ENCODE data around the gene NOSIP. TPM values are rescaled to one million over a fixed set of nuclear protein-coding genes. Genes with fewer than 3 reads are reported as not detected.
A peak's percentile ranks its signal among the peaks of the same experiment; 100 is the strongest.
"Not testable (repeated sequence)": the region's sequence is repeated elsewhere in the genome, so short reads cannot be mapped to it uniquely, and the experiment has no call there.

The NOSIP gene
- total RNA-seq: 100 to 1,000 TPM; 162 to 173 TPM
- 100 to 1,000 TPM; 662 to 854 (median 844) TPM for polyA plus RNA-seq
- total RNA-seq: 62.7 to 159 (median 95.1) reads per million in 6 experiments

- Mint-ChIP-seq H3K27ac (peak within 1 kb of the TSS; percentile 89 to 97 (median 93)), H3K9me3 (no peaks in the 10 kb centered on the region), H3K4me1 (peaks cover 14 to 44% (median 36%) of the 10 kb centered on the region in 4 donors), H3K27me3 (no peaks in the 10 kb centered on the region), H3K36me3 (peaks cover 0 to 21% (median 0%) of the 10 kb centered on the region in 3 donors), H3K4me3 (peak within 1 kb of the TSS; percentile 90 to 98 (median 94))
- peak; percentile 98 to 99 for ATAC-seq
- peak; percentile 88 to 98 (median 96) for DNase-seq
- POLR2A ChIA-PET: interaction anchor here (0.5 to 3.3 kb wide), 33 partner anchors 10 to 1057 kb away, joined by 3 to 65 read pairs (median 4); partner anchors contain the start of genes AKT1S1, ALDH16A1, BCL2L12 and IRF3
Observed at GRCh38 chr19:49580264-49581006, at the start of gene NOSIP. TSS of gene NOSIP (minus strand) at chr19:49580556. CDS start at chr19:49560691, 19,865 bp downstream.

GRCh38 chr19:49629659-49630058 lies 49.3 kb upstream of the NOSIP start:
- ATAC-seq: no peak
- DNase-seq: no peak
- Mint-ChIP-seq H3K9me3 (no peaks in the 10 kb centered on the region), H3K4me3 (peak overlapping the region in 1 of 10 donors; percentile 22), H3K4me1 (peaks cover 0 to 5% (median 2%) of the 10 kb centered on the region in 4 donors), H3K27ac (peak overlapping the region in 6 of 10 donors; percentile 34 to 70 (median 44)), H3K36me3 (peaks cover 0 to 27% (median 0%) of the 10 kb centered on the region in 3 donors), H3K27me3 (no peaks in the 10 kb centered on the region)
- POLR2A ChIA-PET: interaction anchor here (0.6 to 2.2 kb wide), 3 partner anchors 38 to 51 kb away, joined by 3 to 7 read pairs (median 4); no protein-coding TSS in a partner anchor

- no peaks in the 10 kb centered on the region for H3K27me3 Mint-ChIP-seq
- ATAC-seq: no peak
- H3K4me1 Mint-ChIP-seq: peaks cover 0 to 7% (median 3%) of the 10 kb centered on the region in 4 donors
- no peaks in the 10 kb centered on the region for H3K9me3 Mint-ChIP-seq
- no peak for DNase-seq
- H3K36me3 Mint-ChIP-seq: peaks cover 0 to 55% (median 9%) of the 10 kb centered on the region in 3 donors
- no peak overlapping the region for H3K4me3 Mint-ChIP-seq
- POLR2A ChIA-PET: no interaction called here
- no peak overlapping the region for H3K27ac Mint-ChIP-seq
Observed at GRCh38 chr19:49626226-49626625, 45.9 kb upstream of the NOSIP start.

GRCh38 chr19:49624967-49625910 lies 44.9 kb upstream of the NOSIP start:
- H3K36me3 Mint-ChIP-seq: peaks cover 0 to 58% (median 9%) of the 10 kb centered on the region in 3 donors
- POLR2A ChIA-PET: no interaction called here
- H3K27me3 Mint-ChIP-seq: no peaks in the 10 kb centered on the region

GRCh38 chr19:49617860-49618259 lies 37.5 kb upstream of the NOSIP start:
- Mint-ChIP-seq H3K36me3 (peaks cover 0 to 83% (median 29%) of the 10 kb centered on the region in 3 donors), H3K4me1 (peaks cover 7 to 17% (median 14%) of the 10 kb centered on the region in 4 donors), H3K27ac (peak overlapping the region in 3 of 10 donors; percentile 25 to 36 (median 27))
- not testable (repeated sequence) for H3K4me3 Mint-ChIP-seq, ATAC-seq, DNase-seq, H3K9me3 Mint-ChIP-seq, H3K27me3 Mint-ChIP-seq
- POLR2A ChIA-PET: interaction anchor here (0.7 to 1.9 kb wide), 4 partner anchors 13 to 41 kb away, joined by 4 to 8 read pairs (median 4); no protein-coding TSS in a partner anchor

More at GRCh38 chr19:49624967-49625910, 44.9 kb upstream of the NOSIP start:
- H3K4me3 Mint-ChIP-seq: no peak overlapping the region
- H3K4me1 Mint-ChIP-seq: peaks cover 0 to 6% (median 2%) of the 10 kb centered on the region in 4 donors
- ATAC-seq (no peak), DNase-seq (no peak)
- no peaks in the 10 kb centered on the region for H3K9me3 Mint-ChIP-seq
- peak overlapping the region in 1 of 10 donors; percentile 67 for H3K27ac Mint-ChIP-seq

- Mint-ChIP-seq H3K4me1 (peaks cover 10 to 22% (median 19%) of the 10 kb centered on the region in 4 donors), H3K4me3 (no peak overlapping the region), H3K27me3 (peaks cover 0 to 2% (median 0%) of the 10 kb centered on the region in 5 donors), H3K9me3 (no peaks in the 10 kb centered on the region), H3K36me3 (peaks cover 0 to 79% (median 27%) of the 10 kb centered on the region in 3 donors), H3K27ac (peak overlapping the region in 2 of 10 donors; percentile 47 to 52)
- POLR2A ChIA-PET: interaction anchor here (1.1 to 1.9 kb wide), 3 partner anchors 14 to 42 kb away, joined by 4 to 8 read pairs (median 5); no protein-coding TSS in a partner anchor
- no peak for DNase-seq
- no peak for ATAC-seq
Observed at GRCh38 chr19:49616945-49617344, 36.6 kb upstream of the NOSIP start.

GRCh38 chr19:49616532-49616931 lies 36.2 kb upstream of the NOSIP start:
- H3K27me3 Mint-ChIP-seq: peaks cover 0 to 2% (median 0%) of the 10 kb centered on the region in 5 donors
- POLR2A ChIA-PET: interaction anchor here (1.9 kb wide), 1 partner anchor 14 kb away, joined by 5 read pairs; no protein-coding TSS in a partner anchor
- no peak for ATAC-seq
- no peak for DNase-seq
- peaks cover 9 to 22% (median 19%) of the 10 kb centered on the region in 4 donors for H3K4me1 Mint-ChIP-seq
- H3K4me3 Mint-ChIP-seq: no peak overlapping the region
- peak overlapping the region in 1 of 10 donors; percentile 34 for H3K27ac Mint-ChIP-seq
- H3K9me3 Mint-ChIP-seq: no peaks in the 10 kb centered on the region
- peaks cover 0 to 75% (median 24%) of the 10 kb centered on the region in 3 donors for H3K36me3 Mint-ChIP-seq

GRCh38 chr19:49615861-49616260 lies 35.5 kb upstream of the NOSIP start:
- DNase-seq (no peak), ATAC-seq (no peak)
- POLR2A ChIA-PET: interaction anchor here (0.7 to 1.9 kb wide), 2 partner anchors 13 to 16 kb away, joined by 3 to 5 read pairs; no protein-coding TSS in a partner anchor
- H3K4me1 Mint-ChIP-seq: peaks cover 7 to 23% (median 20%) of the 10 kb centered on the region in 4 donors
- no peaks in the 10 kb centered on the region for H3K9me3 Mint-ChIP-seq
- no peak overlapping the region for H3K4me3 Mint-ChIP-seq
- peaks cover 0 to 77% (median 23%) of the 10 kb centered on the region in 3 donors for H3K36me3 Mint-ChIP-seq
- peak overlapping the region in 2 of 10 donors; percentile 56 to 90 for H3K27ac Mint-ChIP-seq
- peaks cover 0 to 2% (median 0%) of the 10 kb centered on the region in 5 donors for H3K27me3 Mint-ChIP-seq

GRCh38 chr19:49614096-49614833 lies 33.9 kb upstream of the NOSIP start:
- Mint-ChIP-seq H3K36me3 (peaks cover 0 to 83% (median 26%) of the 10 kb centered on the region in 3 donors), H3K27ac (peak overlapping the region in 9 of 10 donors; percentile 39 to 90 (median 80)), H3K27me3 (peaks cover 0 to 2% (median 0%) of the 10 kb centered on the region in 5 donors), H3K9me3 (no peaks in the 10 kb centered on the region), H3K4me3 (peak overlapping the region in 1 of 10 donors; percentile 63), H3K4me1 (peaks cover 7 to 29% (median 20%) of the 10 kb centered on the region in 4 donors)
- ATAC-seq (no peak), DNase-seq (no peak)
- POLR2A ChIA-PET: interaction anchor here (0.6 kb wide), 1 partner anchor 14 kb away, joined by 4 read pairs; no protein-coding TSS in a partner anchor

GRCh38 chr19:49613374-49613773 lies 33.0 kb upstream of the NOSIP start:
- Mint-ChIP-seq H3K4me1 (peaks cover 7 to 33% (median 18%) of the 10 kb centered on the region in 4 donors), H3K27ac (peak overlapping the region in 3 of 10 donors; percentile 15 to 90 (median 80)), H3K9me3 (no peaks in the 10 kb centered on the region), H3K36me3 (peaks cover 0 to 83% (median 26%) of the 10 kb centered on the region in 3 donors), H3K4me3 (no peak overlapping the region), H3K27me3 (no peaks in the 10 kb centered on the region)
- ATAC-seq (no peak), DNase-seq (no peak)
- POLR2A ChIA-PET: interaction anchor here (0.7 to 1.5 kb wide), 2 partner anchors 20 to 802 kb away, joined by 4 read pairs; partner anchors contain the start of gene BCAT2
